Activated T-cell treated with anti-CD3 and anti-CD28 coated beads for 4 hours (primary cell): ENCODE data around the gene SLC30A7.
A peak's percentile ranks its signal among the peaks of the same experiment; 100 is the strongest.
"Not testable (repeated sequence)": the region's sequence is repeated elsewhere in the genome, so short reads cannot be mapped to it uniquely, and the experiment has no call there.

Experiments used
- DNase-seq: peaks from one replicate; pipeline ENCODE4 v3.0.0-alpha.2; 2020

The SLC30A7 gene

GRCh38 chr1:100895540-100896480 is at the start of gene SLC30A7:
Gene SLC30A7 (plus strand): TSS chr1:100896090. CDS start chr1:100896263, 173 bp downstream.
- DNase-seq, result peak; percentile 97

- DNase-seq, result no peak
Measured at GRCh38 chr1:100847361-100848082, 48.4 kb upstream of the SLC30A7 start.

- no peak for DNase-seq
Measured at GRCh38 chr1:100851726-100852125, 44.2 kb upstream of the SLC30A7 start.

- DNase-seq, result no peak
Measured at GRCh38 chr1:100852976-100853375, 42.9 kb upstream of the SLC30A7 start.

- not testable (repeated sequence) for DNase-seq
Measured at GRCh38 chr1:100855116-100855515, 40.8 kb upstream of the SLC30A7 start.

- no peak for DNase-seq
Measured at GRCh38 chr1:100860397-100860991, 35.4 kb upstream of the SLC30A7 start.

- no peak for DNase-seq
Measured at GRCh38 chr1:100861379-100861778, 34.5 kb upstream of the SLC30A7 start.

- no peak for DNase-seq
Measured at GRCh38 chr1:100862591-100862990, 33.3 kb upstream of the SLC30A7 start.

- DNase-seq, result no peak
Measured at GRCh38 chr1:100866041-100866900, 29.6 kb upstream of the SLC30A7 start.

GRCh38 chr1:100866901-100867206 is 29.0 kb upstream of the SLC30A7 start:
- DNase-seq, result no peak

- DNase-seq, result no peak
Measured at GRCh38 chr1:100868364-100868995, 27.4 kb upstream of the SLC30A7 start.

GRCh38 chr1:100869996-100870395 is 25.9 kb upstream of the SLC30A7 start:
- DNase-seq, result no peak

- DNase-seq, result no peak
Measured at GRCh38 chr1:100874433-100874832, 21.5 kb upstream of the SLC30A7 start.

GRCh38 chr1:100875228-100875627 is 20.7 kb upstream of the SLC30A7 start:
- DNase-seq, result no peak

- no peak for DNase-seq
Measured at GRCh38 chr1:100876291-100876690, 19.6 kb upstream of the SLC30A7 start.

- no peak for DNase-seq
Measured at GRCh38 chr1:100879422-100879821, 16.5 kb upstream of the SLC30A7 start.

- DNase-seq, result no peak
Measured at GRCh38 chr1:100881687-100882086, 14.2 kb upstream of the SLC30A7 start.

GRCh38 chr1:100882698-100883097 is 13.2 kb upstream of the SLC30A7 start:
- no peak for DNase-seq

GRCh38 chr1:100883963-100884362 is 11.9 kb upstream of the SLC30A7 start:
- no peak for DNase-seq

- DNase-seq, result not testable (repeated sequence)
Measured at GRCh38 chr1:100889007-100889406, 6.9 kb upstream of the SLC30A7 start.

GRCh38 chr1:100889869-100890482 is 5.9 kb upstream of the SLC30A7 start:
- DNase-seq, result not testable (repeated sequence)

GRCh38 chr1:100891380-100891779 is 4.5 kb upstream of the SLC30A7 start:
- no peak for DNase-seq
